ENCODE results near the gene S1PR4.

S1PR4 gene

GRCh38 chr19:3136684-3137055, 41.9 kb upstream of the S1PR4 start:
- Histone ChIP-seq H3K36me3 (ENCODE audit: low read length) (no peaks in the 10 kb centered on the region), H3K27ac (ENCODE audit: low read depth, low read length) (no peak overlapping the region), H4K20me1 (ENCODE audit: low read depth, low read length) (no peaks in the 10 kb centered on the region), H3K79me2 (ENCODE audit: insufficient read depth, low read length) (no peaks in the 10 kb centered on the region), H3K4me3 (ENCODE audit: insufficient read depth, low read length, poor library complexity, severe bottlenecking) (no peak overlapping the region), H3K9me3 (ENCODE audit: insufficient read depth, low read length) (no peaks in the 10 kb centered on the region), H3K27me3 (ENCODE audit: low read length) (no peaks in the 10 kb centered on the region), H3F3A (ENCODE audit: insufficient read depth) (no peaks in the 10 kb centered on the region), H2AFZ (ENCODE audit: low read depth, low read length, severe bottlenecking) (no peak overlapping the region), H3K9me2 (replicated peaks; ENCODE audit: insufficient read depth, low read length) (no peaks in the 10 kb centered on the region), H3K4me2 (ENCODE audit: low read depth, low read length, poor library complexity, severe bottlenecking) (no peak overlapping the region), H3K9ac (ENCODE audit: low read length) (no peak overlapping the region)
- TF ChIP-seq CTCF (IDR thresholded peaks at IDR 0.05; ENCODE audit: insufficient read depth, low read length, poor library complexity, severe bottlenecking) (no peak), EZH2phosphoT487 (conservative IDR thresholded peaks at IDR 0.05; ENCODE audit: low read length) (no peak)

- Histone ChIP-seq H3K4me3 (ENCODE audit: insufficient read depth, low read length, poor library complexity, severe bottlenecking) (no peak overlapping the region), H3K79me2 (ENCODE audit: insufficient read depth, low read length) (no peaks in the 10 kb centered on the region), H4K20me1 (ENCODE audit: low read depth, low read length) (no peaks in the 10 kb centered on the region), H3K9me3 (ENCODE audit: insufficient read depth, low read length) (no peaks in the 10 kb centered on the region), H2AFZ (ENCODE audit: low read depth, low read length, severe bottlenecking) (no peak overlapping the region), H3F3A (ENCODE audit: insufficient read depth) (no peaks in the 10 kb centered on the region), H3K27me3 (ENCODE audit: low read length) (no peaks in the 10 kb centered on the region), H3K4me2 (ENCODE audit: low read depth, low read length, poor library complexity, severe bottlenecking) (no peak overlapping the region), H3K9me2 (replicated peaks; ENCODE audit: insufficient read depth, low read length) (no peaks in the 10 kb centered on the region), H3K36me3 (ENCODE audit: low read length) (no peaks in the 10 kb centered on the region), H3K9ac (ENCODE audit: low read length) (no peak overlapping the region), H3K27ac (ENCODE audit: low read depth, low read length) (no peak overlapping the region)
- TF ChIP-seq EZH2phosphoT487 (conservative IDR thresholded peaks at IDR 0.05; ENCODE audit: low read length), result no peak
- no peak for TF ChIP-seq CTCF (IDR thresholded peaks at IDR 0.05; ENCODE audit: insufficient read depth, low read length, poor library complexity, severe bottlenecking)
Observed at GRCh38 chr19:3137119-3137518, 41.5 kb upstream of the S1PR4 start.

GRCh38 chr19:3138268-3138667, 40.3 kb upstream of the S1PR4 start:
- Histone ChIP-seq H3K4me3 (ENCODE audit: insufficient read depth, low read length, poor library complexity, severe bottlenecking) (no peak overlapping the region), H2AFZ (ENCODE audit: low read depth, low read length, severe bottlenecking) (no peak overlapping the region), H3K79me2 (ENCODE audit: insufficient read depth, low read length) (no peaks in the 10 kb centered on the region), H4K20me1 (ENCODE audit: low read depth, low read length) (no peaks in the 10 kb centered on the region), H3K27me3 (ENCODE audit: low read length) (no peaks in the 10 kb centered on the region), H3K9ac (ENCODE audit: low read length) (no peak overlapping the region), H3F3A (ENCODE audit: insufficient read depth) (no peaks in the 10 kb centered on the region), H3K9me2 (replicated peaks; ENCODE audit: insufficient read depth, low read length) (no peaks in the 10 kb centered on the region), H3K9me3 (ENCODE audit: insufficient read depth, low read length) (no peaks in the 10 kb centered on the region), H3K27ac (ENCODE audit: low read depth, low read length) (no peak overlapping the region), H3K4me2 (ENCODE audit: low read depth, low read length, poor library complexity, severe bottlenecking) (no peak overlapping the region), H3K36me3 (ENCODE audit: low read length) (no peaks in the 10 kb centered on the region)
- TF ChIP-seq CTCF (IDR thresholded peaks at IDR 0.05; ENCODE audit: insufficient read depth, low read length, poor library complexity, severe bottlenecking), result no peak
- TF ChIP-seq EZH2phosphoT487 (conservative IDR thresholded peaks at IDR 0.05; ENCODE audit: low read length), result no peak

- Histone ChIP-seq H3K27me3 (ENCODE audit: low read length) (no peaks in the 10 kb centered on the region), H3K4me3 (ENCODE audit: insufficient read depth, low read length, poor library complexity, severe bottlenecking) (no peak overlapping the region), H3K9ac (ENCODE audit: low read length) (no peak overlapping the region), H3K9me2 (replicated peaks; ENCODE audit: insufficient read depth, low read length) (no peaks in the 10 kb centered on the region), H3K9me3 (ENCODE audit: insufficient read depth, low read length) (no peaks in the 10 kb centered on the region), H3K36me3 (ENCODE audit: low read length) (no peaks in the 10 kb centered on the region), H3K79me2 (ENCODE audit: insufficient read depth, low read length) (no peaks in the 10 kb centered on the region), H4K20me1 (ENCODE audit: low read depth, low read length) (no peaks in the 10 kb centered on the region), H3K27ac (ENCODE audit: low read depth, low read length) (no peak overlapping the region), H3K4me2 (ENCODE audit: low read depth, low read length, poor library complexity, severe bottlenecking) (no peak overlapping the region), H3F3A (ENCODE audit: insufficient read depth) (no peaks in the 10 kb centered on the region), H2AFZ (ENCODE audit: low read depth, low read length, severe bottlenecking) (no peak overlapping the region)
- no peak for TF ChIP-seq CTCF (IDR thresholded peaks at IDR 0.05; ENCODE audit: insufficient read depth, low read length, poor library complexity, severe bottlenecking)
- no peak for TF ChIP-seq EZH2phosphoT487 (conservative IDR thresholded peaks at IDR 0.05; ENCODE audit: low read length)
Observed at GRCh38 chr19:3140667-3141038, 37.9 kb upstream of the S1PR4 start.

Data from SU-DHL-6 (cell line).